ENCODE results near the gene SPACA7.

Gene SPACA7

DNA sequence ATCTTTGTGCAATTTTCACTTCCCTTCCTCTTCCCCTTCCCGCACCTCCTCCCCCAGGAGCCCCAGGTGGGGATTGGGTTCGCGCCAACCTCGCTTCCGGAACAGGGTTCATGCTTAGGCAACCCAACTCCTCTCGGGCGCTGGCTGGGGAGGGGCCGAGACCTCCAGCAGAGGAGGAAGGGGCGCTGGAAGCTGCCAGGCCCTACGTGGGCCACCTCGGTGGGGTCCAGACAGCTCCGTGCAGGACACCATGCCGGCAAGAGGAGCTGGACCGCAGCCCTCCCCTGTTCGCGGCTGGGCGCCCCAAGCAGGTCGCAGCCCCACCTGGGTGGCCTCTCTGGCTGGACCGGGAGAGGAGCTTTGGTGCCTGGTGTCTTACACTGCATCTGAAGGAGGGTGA lies 91.1 kb downstream of the SPACA7 start:
- DNase-seq = no peak

DNA sequence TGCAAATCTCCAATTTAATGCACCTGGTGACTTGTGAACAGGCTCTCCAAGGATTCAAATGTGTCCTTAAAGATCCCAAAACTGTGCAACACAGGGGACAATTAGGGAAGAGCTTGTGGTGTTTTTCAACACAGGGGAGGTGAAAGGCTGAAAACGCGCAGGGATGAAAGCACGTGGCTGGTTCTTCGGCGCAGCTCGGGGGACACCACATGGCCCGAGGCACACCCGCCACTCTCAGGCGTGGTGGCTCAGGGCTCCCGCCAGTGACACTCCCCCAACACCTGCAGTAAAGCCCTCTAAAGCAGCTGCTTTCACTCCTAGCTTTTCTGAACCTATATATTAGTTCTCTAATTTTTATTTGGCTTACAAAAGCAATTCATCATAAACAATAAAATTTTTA lies 91.9 kb downstream of the SPACA7 start:
- no peak for DNase-seq

DNA sequence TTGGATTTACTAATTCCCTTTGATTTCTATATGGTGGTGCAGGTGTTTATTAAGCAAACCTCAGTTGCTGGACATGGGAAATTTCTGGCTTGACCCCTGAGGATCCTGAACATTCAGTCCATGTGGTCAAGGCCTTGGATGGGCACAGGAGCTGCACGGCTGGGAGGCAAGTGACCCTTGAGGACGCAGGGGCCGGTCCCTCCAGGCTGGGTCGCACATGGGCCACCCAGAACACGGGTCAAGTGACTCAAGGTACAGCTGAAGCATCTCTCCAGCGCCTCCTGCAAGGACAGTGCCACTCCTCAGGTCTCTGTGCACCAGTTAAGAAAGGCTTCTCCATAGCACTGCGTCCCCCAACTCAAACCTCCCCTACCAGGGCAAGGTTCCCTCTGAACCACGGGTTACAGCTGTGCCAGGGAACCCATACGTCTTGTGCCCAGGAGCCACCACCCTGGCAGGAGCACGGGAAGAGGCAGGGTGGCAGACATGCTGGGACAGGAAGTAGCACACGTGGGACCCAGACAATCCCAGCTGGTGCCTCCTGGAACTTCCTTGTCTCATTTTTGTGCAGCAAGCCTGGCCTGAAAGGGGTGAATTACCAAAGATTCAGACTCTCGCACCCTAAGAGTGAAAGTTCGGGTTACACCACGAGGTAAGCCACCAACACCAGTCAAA lies 93.1 kb downstream of the SPACA7 start:
- DNase-seq = no peak

DNA sequence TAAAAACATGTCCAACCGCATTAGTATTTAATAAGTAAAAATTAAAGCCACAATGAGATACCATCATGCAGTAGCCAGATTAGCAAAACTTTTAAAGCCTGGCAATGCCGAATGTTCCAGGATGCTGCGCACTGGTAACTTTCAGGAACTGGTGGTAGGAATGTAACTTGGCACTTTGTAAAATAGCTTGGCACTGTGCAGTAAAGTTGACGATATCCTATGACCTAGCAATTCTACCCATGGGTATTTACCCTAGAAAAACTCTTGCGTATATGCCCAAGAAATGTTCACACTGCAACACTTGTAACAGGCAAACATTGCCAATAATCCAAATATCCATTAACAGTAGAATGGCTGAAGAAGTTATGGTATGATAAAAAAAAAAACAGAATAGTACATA lies 97.7 kb downstream of the SPACA7 start:
- no peak for DNase-seq

- DNase-seq = no peak
These were observed 98.7 kb downstream of the SPACA7 start for GRCh38 chr13:112474869-112475268.

DNA sequence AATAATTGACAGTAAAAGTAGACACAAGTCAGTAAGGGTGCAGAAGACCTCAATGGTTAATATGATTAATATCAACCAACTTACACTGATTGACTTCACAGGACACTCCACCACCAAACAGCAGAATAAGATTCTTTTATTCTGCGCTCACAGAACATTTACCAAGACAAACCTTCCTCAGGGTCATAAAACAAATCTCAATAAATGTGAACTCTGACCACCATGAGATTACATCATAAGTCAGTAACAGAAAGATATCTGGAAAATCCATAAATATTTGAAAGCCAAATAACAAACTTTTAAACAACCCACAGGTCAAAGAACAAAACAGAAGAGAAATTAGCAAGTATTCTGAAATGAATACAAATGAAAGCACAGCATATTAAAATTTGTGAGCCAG lies 99.7 kb downstream of the SPACA7 start:
- DNase-seq = no peak

DNA sequence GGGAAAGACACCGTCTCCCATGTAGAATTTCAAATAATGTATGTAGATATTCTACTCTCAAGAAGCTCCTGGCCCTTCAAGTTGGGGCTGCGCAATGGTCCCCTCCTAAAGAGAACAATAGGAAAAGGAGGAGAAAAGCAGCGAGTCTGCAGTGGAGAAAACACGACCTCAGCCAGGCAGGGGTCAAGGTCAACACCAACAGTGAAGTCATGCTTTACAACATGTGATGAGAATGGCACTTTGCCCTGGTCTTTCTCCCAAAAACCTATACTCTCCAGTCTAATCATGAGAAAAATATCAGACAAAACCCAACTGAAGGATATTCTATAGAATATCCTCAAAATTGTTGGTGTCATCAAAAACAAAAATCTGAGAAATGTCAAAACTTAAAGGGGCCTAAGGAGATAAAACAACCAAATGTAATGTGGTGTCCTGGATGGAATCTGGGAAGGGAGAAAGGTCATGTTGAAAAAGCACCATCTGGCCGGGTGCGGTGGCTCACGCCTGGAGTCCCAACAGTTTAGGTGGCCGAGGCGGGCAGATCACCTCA lies 101.0 kb downstream of the SPACA7 start:
- DNase-seq = no peak

- DNase-seq = no peak
These were observed 103.2 kb downstream of the SPACA7 start for GRCh38 chr13:112479389-112479788.

- DNase-seq = no peak
These were observed 105.3 kb downstream of the SPACA7 start for GRCh38 chr13:112481458-112481857.

- DNase-seq = no peak
These were observed 107.1 kb downstream of the SPACA7 start for GRCh38 chr13:112483299-112483698.
